GM12878 (cell line): ENCODE results near the gene HYOU1. TPM values are rescaled to one million over a fixed set of nuclear protein-coding genes. Genes with fewer than 3 reads are reported as not detected.
A peak's percentile ranks its signal among the peaks of the same experiment; 100 is the strongest.

ENCODE experiments used
- ATAC-seq: fragments of 200-7000 bp; cut with Tn5 transposase; 3 replicates; pipeline ENCODE4 v1.9.1; 2020; ENCODE audit warnings: mild to moderate bottlenecking, moderate library complexity
- BruUV-seq: library from RNA; stranded (reverse); fragments of 400-500 nt; replicated peaks from 2 replicates; lab custom pipeline; 2021; lab: Mats Ljungman, UMichigan
- CTCF ChIA-PET: fragments of 300-600 bp; sonication (Branson Sonifier 250); formaldehyde crosslinking; extraction: SDS; loops from one replicate; lab custom pipeline; 2021; ENCODE audit warnings: inconsistent platforms; lab: Yijun Ruan, JAX
- POLR2A ChIA-PET: fragments of 350-600 bp; formaldehyde crosslinking; extraction: SDS; loops from one replicate; lab custom pipeline; 2021; ENCODE audit warnings: inconsistent platforms; lab: Charles Lee
- RAD21 ChIA-PET: fragments of 300-600 bp; sonication (Branson Sonifier 250); formaldehyde crosslinking; loops from one replicate; lab custom pipeline; 2023; ENCODE audit warnings: antibody characterized with exemption; ENCODE audit not compliant: unreplicated experiment; lab: Charles Lee
- SMC1A ChIA-PET: fragments of 300-600 bp; sonication (Branson Sonifier 250); formaldehyde crosslinking; loops from one replicate; lab custom pipeline; 2023; ENCODE audit not compliant: unreplicated experiment, uncharacterized antibody; lab: Charles Lee
- DNase-seq: peaks from one replicate; pipeline ENCODE4 v3.0.0-alpha.2; 2011; ENCODE audit warnings: low read depth, low spot score
- FAIRE-seq: peaks from 3 replicates; lab custom pipeline; 2011; peaks lifted over from hg19 to GRCh38; lab: Jason Lieb, UNC
- H2AFZ ChIP-seq: 2 replicates; pipeline ENCODE4 v1.6.0; 2011; ENCODE audit warnings: low read depth, low read length, control low read depth; ENCODE audit not compliant: control insufficient read depth
- H3K27ac ChIP-seq: 2 replicates; pipeline ENCODE4 v1.5.1; 2011; ENCODE audit warnings: control low read depth; ENCODE audit not compliant: control insufficient read depth, insufficient read depth
- H3K27me3 ChIP-seq, 2 experiments: replicated peaks in 1 of 2; 2 replicates each; pipeline versions ENCODE4 v1.6.0 to v1.6.1; 2011; ENCODE audit warnings: low read length in 1 of 2; ENCODE audit not compliant: control insufficient read depth in 2 of 2, insufficient read depth in 2 of 2
- H3K36me3 ChIP-seq, 2 experiments: 2 replicates each; pipeline ENCODE4 v1.5.1; 2011; ENCODE audit warnings: low read length in 1 of 2; ENCODE audit not compliant: control insufficient read depth in 2 of 2, insufficient read depth in 2 of 2
- H3K4me1 ChIP-seq: 2 replicates; pipeline ENCODE4 v1.6.1; 2011; ENCODE audit warnings: mild to moderate bottlenecking, low read length, moderate library complexity, mixed read lengths; ENCODE audit not compliant: control insufficient read depth, insufficient read depth
- H3K4me2 ChIP-seq: 2 replicates; pipeline ENCODE4 v1.6.0; 2011; ENCODE audit warnings: control low read depth; ENCODE audit not compliant: control insufficient read depth, insufficient read depth
- H3K4me3 ChIP-seq: fragments of 200-600 bp; sonication (generic); 2 replicates; pipeline ENCODE4 v1.5.1; 2016
- H3K79me2 ChIP-seq: 2 replicates; pipeline ENCODE4 v1.6.0; 2011; ENCODE audit warnings: low read length; ENCODE audit not compliant: control insufficient read depth, insufficient read depth
- H3K9ac ChIP-seq: 2 replicates; pipeline ENCODE4 v1.8.0; 2011; ENCODE audit warnings: low read length, control low read depth, mixed read lengths; ENCODE audit not compliant: control insufficient read depth, insufficient read depth
- H3K9me3 ChIP-seq: replicated peaks from 3 replicates; pipeline ENCODE4 v1.5.1; 2011; ENCODE audit warnings: mild to moderate bottlenecking, low read length; ENCODE audit not compliant: control insufficient read depth, insufficient read depth
- H4K20me1 ChIP-seq: 2 replicates; pipeline ENCODE4 v1.6.0; 2011; ENCODE audit not compliant: control insufficient read depth, insufficient read depth
- CBFB ChIP-seq: IDR thresholded peaks from 2 replicates; pipeline ENCODE4 v1.6.1; 2016; ENCODE audit warnings: antibody characterized with exemption, low read depth
- CHD4 ChIP-seq: fragments of 200-600 bp; sonication (generic); IDR thresholded peaks from 2 replicates; pipeline ENCODE4 v1.6.1; 2016; ENCODE audit warnings: mild to moderate bottlenecking
- CREB1 ChIP-seq: IDR thresholded peaks from 2 replicates; pipeline ENCODE4 v1.6.1; 2012; ENCODE audit warnings: low read depth, mild to moderate bottlenecking, inconsistent platforms
- MYB ChIP-seq: fragments of 150-350 bp; IDR thresholded peaks from 2 replicates; pipeline ENCODE4 v1.6.1; 2014; ENCODE audit warnings: mild to moderate bottlenecking, low read depth, low read length, borderline replicate concordance
- NFYB ChIP-seq: IDR thresholded peaks from 2 replicates; pipeline ENCODE4 v1.6.1; 2011; ENCODE audit warnings: low read depth, mild to moderate bottlenecking, low read length, improper control_type of control experiment, moderate library complexity; ENCODE audit not compliant: insufficient read depth
- PAX5 ChIP-seq: IDR thresholded peaks from 2 replicates; pipeline ENCODE4 v1.6.1; 2011; ENCODE audit warnings: low read depth, low read length, borderline replicate concordance
- POLR2AphosphoS2 ChIP-seq: IDR thresholded peaks from 2 replicates; pipeline ENCODE4 v1.6.1; 2011; ENCODE audit warnings: low read depth, mild to moderate bottlenecking, low read length, improper control_type of control experiment, moderate library complexity
- POLR2AphosphoS5 ChIP-seq: IDR thresholded peaks from 2 replicates; pipeline ENCODE4 v1.6.1; 2011; ENCODE audit warnings: mild to moderate bottlenecking, low read length, inconsistent platforms
- RFX5 ChIP-seq: IDR thresholded peaks from 2 replicates; pipeline ENCODE4 v1.6.1; 2011; ENCODE audit warnings: low read depth, low read length, improper control_type of control experiment
- SRF ChIP-seq, 2 experiments: IDR thresholded peaks; 2 replicates each; pipeline ENCODE4 v1.6.1; 2011; ENCODE audit warnings: low read depth in 2 of 2, low read length in 2 of 2, mild to moderate bottlenecking in 1 of 2, moderate library complexity in 1 of 2
- SUPT20H ChIP-seq: IDR thresholded peaks from 2 replicates; pipeline ENCODE4 v1.6.1; 2011; ENCODE audit warnings: low read depth, mild to moderate bottlenecking, low read length, moderate library complexity, borderline replicate concordance; ENCODE audit not compliant: control insufficient read depth
- YY1 ChIP-seq: IDR thresholded peaks from 2 replicates; pipeline ENCODE4 v1.6.1; 2011; ENCODE audit warnings: low read depth, mild to moderate bottlenecking, low read length
- WGBS: methylation state at CpG from one replicate; pipeline ENCODE4 v1.1.6; 2016; ENCODE audit warnings: low lambda C conversion rate; ENCODE audit not compliant: insufficient replicate concordance, insufficient coverage; ENCODE audit errors: missing lambda C conversion rate; 5-methylcytosine and 5-hydroxymethylcytosine counted together
- in situ Hi-C: fragments of 300-500 bp; cut with MboI; formaldehyde crosslinking; loops from 9 replicates; pipeline ENCODE4 v1.14.3; 2018; ENCODE audit warnings: mixed read lengths
- intact Hi-C: fragments of 100-400 bp; cut with micrococcal nuclease; formaldehyde crosslinking; loops from one replicate; pipeline ENCODE4 v1.14.2; 2022; ENCODE audit not compliant: unreplicated experiment
- polyA plus RNA-seq, 11 experiments: library from polyadenylated mRNA; depleted of rRNA in 4 of 11; unstranded in 6 of 11; stranded (reverse) in 5 of 11; fragments of >200 nt; fragmentation: Nextera tagmentation in 4 of 11; fragmentation: Illumina TruSeq in 1 of 11; extraction: Ambion mirVana in 4 of 11; extraction: Trizol in 1 of 11; gene quantifications; 1 replicate in 1 of 11; 2 replicates in 10 of 11; pipeline versions ENCODE4 v1.2.1 to v1.2.3, GENCODE V29; 2011 to 2016; ENCODE audit warnings: inconsistent platforms in 2 of 11, missing spikeins in 2 of 11, low read depth in 1 of 11
- total RNA-seq, 4 experiments: library from RNA; depleted of rRNA in 3 of 4; stranded (reverse); fragments of >200 nt in 3 of 4; fragmentation: Illumina TruSeq in 1 of 4; extraction: Trizol in 1 of 4; gene quantifications; 2 replicates each; pipeline versions ENCODE4 v1.2.1 to v1.2.3, GENCODE V29; 2013 to 2021
- TF ChIP-seq, protein P1 (sequence below): fragments of 450-650 bp; IDR thresholded peaks from 2 replicates; pipeline ENCODE4 v1.6.1; 2018; ENCODE audit warnings: mild to moderate bottlenecking, low read depth, moderate library complexity; ENCODE audit not compliant: partially characterized antibody
- TF ChIP-seq, protein P2 (sequence below): IDR thresholded peaks from 2 replicates; pipeline ENCODE4 v1.6.1; 2012; ENCODE audit warnings: improper control_type of control experiment, low read depth, low read length; ENCODE audit not compliant: insufficient replicate concordance

The HYOU1 gene
- total and polyA plus RNA-seq, 10 of the 15 experiments (the other 5 are each of a cell fraction or from before 2014, with no cell fraction given) = 15.4 to 157 (median 109) TPM

DNA sequence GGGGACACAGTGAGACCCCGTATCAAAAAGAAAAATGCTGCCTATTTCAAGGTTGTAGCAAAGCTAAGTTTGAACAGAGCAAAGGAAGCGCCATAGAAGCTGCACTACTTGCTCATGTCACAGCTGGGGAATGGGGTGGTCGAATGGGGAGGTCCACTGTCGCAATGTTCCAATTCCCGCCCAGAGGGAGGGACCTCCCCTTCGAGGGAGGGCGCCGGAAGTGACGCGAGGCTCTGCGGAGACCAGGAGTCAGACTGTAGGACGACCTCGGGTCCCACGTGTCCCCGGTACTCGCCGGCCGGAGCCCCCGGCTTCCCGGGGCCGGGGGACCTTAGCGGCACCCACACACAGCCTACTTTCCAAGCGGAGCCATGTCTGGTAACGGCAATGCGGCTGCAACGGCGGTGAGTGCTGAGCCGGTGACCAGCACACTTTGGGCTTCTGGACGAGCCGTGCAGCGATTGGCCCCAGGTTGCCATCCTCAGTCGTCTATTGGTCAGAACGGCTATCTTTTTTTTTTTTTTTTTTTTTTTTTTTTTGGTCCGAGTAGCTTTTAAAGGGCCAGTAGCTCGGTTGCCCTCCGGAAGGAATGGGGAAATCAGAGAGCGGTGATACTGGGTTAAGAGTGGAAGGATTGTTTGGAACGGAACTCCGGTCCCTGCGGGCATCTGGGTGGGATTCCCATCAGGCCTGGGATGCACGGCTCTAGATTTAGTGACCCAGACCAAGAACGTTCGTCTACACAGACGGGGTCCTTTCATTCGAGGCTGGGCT lies 27.8 kb upstream of the HYOU1 start, which contains the start of gene HMBS:
Gene HMBS (plus strand): TSS at position 219 of the 774 bp plus-strand sequence. CDS start 153 bp downstream, at position 372.
- ChIA-PET POLR2A (interaction anchor here (0.5 to 5.4 kb wide), 26 partner anchors 12 to 1358 kb away, joined by 3 to 69 read pairs (median 4); partner anchors contain the start of genes C2CD2L, CBL, CENATAC and DPAGT1), CTCF (interaction anchor here (0.6 to 2.8 kb wide), 17 partner anchors 10 to 1941 kb away, joined by 3 to 11 read pairs (median 3); partner anchors contain the start of genes C2CD2L, DDX6, HYOU1 and VPS11), SMC1A (interaction anchor here (0.6 to 2.1 kb wide), 6 partner anchors 15 to 67 kb away, joined by 3 to 9 read pairs (median 4); partner anchors contain the start of genes C2CD2L, DPAGT1, RPS25 and TRAPPC4), RAD21 (interaction anchor here (0.5 to 2.3 kb wide), 17 partner anchors 10 to 239 kb away, joined by 3 to 16 read pairs (median 4); partner anchors contain the start of genes C2CD2L, CBL, DPAGT1 and HINFP)
- WGBS = 2% methylated on average over 44 of the region's 45 CpGs
- peak within 1 kb of the TSS; percentile 97 for H3K4me2 ChIP-seq
- intact Hi-C loops (loop anchor here (1.0 kb wide), 1 partner anchor 18 kb away; the partner anchor contains the start of gene VPS11), in situ Hi-C loops (no loop called here)
- no peaks in the 10 kb centered on the region for H3K27me3 ChIP-seq
- no peaks in the 10 kb centered on the region for H3K9me3 ChIP-seq
- FAIRE-seq = peak; percentile 91
- H3K36me3 ChIP-seq = peaks cover 6 to 10% of the 10 kb centered on the region in 2 experiments; a peak in 3 of 4 replicates
- peak; percentile 79 for DNase-seq
- no peaks in the 10 kb centered on the region for H4K20me1 ChIP-seq
- H3K79me2 ChIP-seq = peaks cover 12% of the 10 kb centered on the region
- H3K4me3 ChIP-seq = peak within 1 kb of the TSS; percentile 97
- H3K9ac ChIP-seq = peak within 1 kb of the TSS; percentile 62
- peak within 1 kb of the TSS; percentile 96 for H2AFZ ChIP-seq
- ATAC-seq = peak; percentile 95
- H3K4me1 ChIP-seq = peaks cover 10% of the 10 kb centered on the region
- peak within 1 kb of the TSS; percentile 94 for H3K27ac ChIP-seq
- BruUV-seq = no TSS peak
- peak; percentile 89 for TF ChIP-seq POLR2AphosphoS5
- 0 out of 2 replicates have a peak, but pooled peaks have one; percentile 12 for TF ChIP-seq YY1
- TF ChIP-seq, protein P1, sequence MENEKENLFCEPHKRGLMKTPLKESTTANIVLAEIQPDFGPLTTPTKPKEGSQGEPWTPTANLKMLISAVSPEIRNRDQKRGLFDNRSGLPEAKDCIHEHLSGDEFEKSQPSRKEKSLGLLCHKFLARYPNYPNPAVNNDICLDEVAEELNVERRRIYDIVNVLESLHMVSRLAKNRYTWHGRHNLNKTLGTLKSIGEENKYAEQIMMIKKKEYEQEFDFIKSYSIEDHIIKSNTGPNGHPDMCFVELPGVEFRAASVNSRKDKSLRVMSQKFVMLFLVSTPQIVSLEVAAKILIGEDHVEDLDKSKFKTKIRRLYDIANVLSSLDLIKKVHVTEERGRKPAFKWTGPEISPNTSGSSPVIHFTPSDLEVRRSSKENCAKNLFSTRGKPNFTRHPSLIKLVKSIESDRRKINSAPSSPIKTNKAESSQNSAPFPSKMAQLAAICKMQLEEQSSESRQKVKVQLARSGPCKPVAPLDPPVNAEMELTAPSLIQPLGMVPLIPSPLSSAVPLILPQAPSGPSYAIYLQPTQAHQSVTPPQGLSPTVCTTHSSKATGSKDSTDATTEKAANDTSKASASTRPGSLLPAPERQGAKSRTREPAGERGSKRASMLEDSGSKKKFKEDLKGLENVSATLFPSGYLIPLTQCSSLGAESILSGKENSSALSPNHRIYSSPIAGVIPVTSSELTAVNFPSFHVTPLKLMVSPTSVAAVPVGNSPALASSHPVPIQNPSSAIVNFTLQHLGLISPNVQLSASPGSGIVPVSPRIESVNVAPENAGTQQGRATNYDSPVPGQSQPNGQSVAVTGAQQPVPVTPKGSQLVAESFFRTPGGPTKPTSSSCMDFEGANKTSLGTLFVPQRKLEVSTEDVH = no peak
- TF ChIP-seq POLR2AphosphoS2 = peak; percentile 73
- peak; percentile 66; the same call in 1 of the 2 replicates for TF ChIP-seq RFX5
- peak; percentile 89 for TF ChIP-seq CREB1
- TF ChIP-seq, protein P2, sequence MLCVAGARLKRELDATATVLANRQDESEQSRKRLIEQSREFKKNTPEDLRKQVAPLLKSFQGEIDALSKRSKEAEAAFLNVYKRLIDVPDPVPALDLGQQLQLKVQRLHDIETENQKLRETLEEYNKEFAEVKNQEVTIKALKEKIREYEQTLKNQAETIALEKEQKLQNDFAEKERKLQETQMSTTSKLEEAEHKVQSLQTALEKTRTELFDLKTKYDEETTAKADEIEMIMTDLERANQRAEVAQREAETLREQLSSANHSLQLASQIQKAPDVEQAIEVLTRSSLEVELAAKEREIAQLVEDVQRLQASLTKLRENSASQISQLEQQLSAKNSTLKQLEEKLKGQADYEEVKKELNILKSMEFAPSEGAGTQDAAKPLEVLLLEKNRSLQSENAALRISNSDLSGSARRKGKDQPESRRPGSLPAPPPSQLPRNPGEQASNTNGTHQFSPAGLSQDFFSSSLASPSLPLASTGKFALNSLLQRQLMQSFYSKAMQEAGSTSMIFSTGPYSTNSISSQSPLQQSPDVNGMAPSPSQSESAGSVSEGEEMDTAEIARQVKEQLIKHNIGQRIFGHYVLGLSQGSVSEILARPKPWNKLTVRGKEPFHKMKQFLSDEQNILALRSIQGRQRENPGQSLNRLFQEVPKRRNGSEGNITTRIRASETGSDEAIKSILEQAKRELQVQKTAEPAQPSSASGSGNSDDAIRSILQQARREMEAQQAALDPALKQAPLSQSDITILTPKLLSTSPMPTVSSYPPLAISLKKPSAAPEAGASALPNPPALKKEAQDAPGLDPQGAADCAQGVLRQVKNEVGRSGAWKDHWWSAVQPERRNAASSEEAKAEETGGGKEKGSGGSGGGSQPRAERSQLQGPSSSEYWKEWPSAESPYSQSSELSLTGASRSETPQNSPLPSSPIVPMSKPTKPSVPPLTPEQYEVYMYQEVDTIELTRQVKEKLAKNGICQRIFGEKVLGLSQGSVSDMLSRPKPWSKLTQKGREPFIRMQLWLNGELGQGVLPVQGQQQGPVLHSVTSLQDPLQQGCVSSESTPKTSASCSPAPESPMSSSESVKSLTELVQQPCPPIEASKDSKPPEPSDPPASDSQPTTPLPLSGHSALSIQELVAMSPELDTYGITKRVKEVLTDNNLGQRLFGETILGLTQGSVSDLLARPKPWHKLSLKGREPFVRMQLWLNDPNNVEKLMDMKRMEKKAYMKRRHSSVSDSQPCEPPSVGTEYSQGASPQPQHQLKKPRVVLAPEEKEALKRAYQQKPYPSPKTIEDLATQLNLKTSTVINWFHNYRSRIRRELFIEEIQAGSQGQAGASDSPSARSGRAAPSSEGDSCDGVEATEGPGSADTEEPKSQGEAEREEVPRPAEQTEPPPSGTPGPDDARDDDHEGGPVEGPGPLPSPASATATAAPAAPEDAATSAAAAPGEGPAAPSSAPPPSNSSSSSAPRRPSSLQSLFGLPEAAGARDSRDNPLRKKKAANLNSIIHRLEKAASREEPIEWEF = no peak
- TF ChIP-seq MYB = no peak
- TF ChIP-seq CHD4 = no peak
- no peak for TF ChIP-seq CBFB
- no peak for TF ChIP-seq PAX5
- no peak for TF ChIP-seq SRF (IDR thresholded peaks at IDR 0.05; ENCODE audit: low read depth in 2 of 2, low read length in 2 of 2)
- TF ChIP-seq SUPT20H = no peak
- peak; percentile 87; the same call in 1 of the 2 replicates for TF ChIP-seq NFYB
